Hypothalamus (tissue), 51 donors: ENCODE data around the gene IFIT5.
"Not testable (repeated sequence)": the region's sequence is repeated elsewhere in the genome, so short reads cannot be mapped to it uniquely, and the experiment has no call there.

Source experiments
- DNase-seq, 51 donors: peaks; one replicate each; lab custom pipeline; 2025; lab: John Stamatoyannopoulos, UW

Gene IFIT5

GRCh38 chr10:89392974-89393373, 21.4 kb upstream of the IFIT5 start:
- DNase-seq, result peak in 7 of 51 donors; percentile 2 to 83 (median 18)

- no peak for DNase-seq
Measured at GRCh38 chr10:89393898-89394297, 20.5 kb upstream of the IFIT5 start.

GRCh38 chr10:89395141-89395540, 19.2 kb upstream of the IFIT5 start:
- DNase-seq, result no peak

DNA sequence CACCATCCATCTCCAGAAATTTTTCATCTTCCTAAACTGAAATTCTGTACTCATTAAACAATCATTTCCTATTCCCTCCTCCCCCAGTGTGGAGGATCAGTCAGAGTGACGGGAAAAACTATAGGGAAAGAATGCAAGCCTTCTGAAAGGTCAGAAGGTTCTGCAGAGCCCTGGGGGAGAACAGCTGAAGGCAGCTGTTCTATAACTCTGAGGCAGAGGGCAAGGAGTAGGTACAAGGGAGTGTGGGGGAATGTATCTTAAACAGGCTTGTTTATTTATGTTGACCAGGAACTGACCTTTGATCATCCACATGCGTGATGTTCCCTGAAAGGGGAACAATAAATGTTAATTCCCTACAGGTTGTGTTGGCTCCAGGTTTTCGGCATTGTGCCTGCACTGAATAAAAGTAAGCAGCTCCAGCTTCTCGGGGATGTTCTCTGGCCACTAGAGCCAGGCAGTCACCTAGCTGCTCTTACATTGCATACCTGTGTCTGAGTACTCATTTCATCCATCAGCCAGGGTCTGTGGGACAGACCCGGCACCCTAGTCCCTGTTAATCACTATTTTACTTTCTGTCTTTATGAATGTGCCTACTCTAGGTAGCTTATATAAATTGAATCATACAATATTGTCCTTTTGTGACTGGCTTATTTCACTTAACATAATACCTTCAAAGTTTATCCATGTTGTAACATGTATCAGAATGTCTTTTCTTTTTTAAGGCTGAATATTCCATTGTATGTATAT, 16.2 kb upstream of the IFIT5 start:
- DNase-seq, result no peak

DNA sequence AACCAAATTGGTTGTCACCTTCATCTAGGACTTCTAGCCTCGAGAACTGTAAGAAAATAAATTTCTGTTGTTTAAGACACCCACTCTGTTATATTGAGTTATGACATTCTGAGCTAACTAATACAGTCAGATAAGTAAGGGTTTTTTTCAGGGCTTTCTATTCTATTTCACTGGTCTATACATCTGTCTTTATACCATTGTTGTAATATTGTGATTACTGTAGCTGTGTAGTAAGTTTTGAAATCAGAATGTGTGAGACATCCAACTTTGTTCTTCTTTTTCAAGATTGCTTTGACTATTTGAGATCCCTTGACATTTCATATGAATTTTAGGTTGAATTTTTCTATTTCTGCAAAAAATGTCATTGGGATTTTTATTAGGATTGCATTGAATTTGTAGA, 14.4 kb upstream of the IFIT5 start:
- DNase-seq, result no peak

DNA sequence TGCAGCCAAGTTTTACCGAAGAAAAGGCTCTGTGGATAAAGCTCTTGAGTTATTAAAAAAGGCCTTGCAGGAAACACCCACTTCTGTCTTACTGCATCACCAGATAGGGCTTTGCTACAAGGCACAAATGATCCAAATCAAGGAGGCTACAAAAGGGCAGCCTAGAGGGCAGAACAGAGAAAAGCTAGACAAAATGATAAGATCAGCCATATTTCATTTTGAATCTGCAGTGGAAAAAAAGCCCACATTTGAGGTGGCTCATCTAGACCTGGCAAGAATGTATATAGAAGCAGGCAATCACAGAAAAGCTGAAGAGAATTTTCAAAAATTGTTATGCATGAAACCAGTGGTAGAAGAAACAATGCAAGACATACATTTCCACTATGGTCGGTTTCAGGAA, 11.3 kb upstream of the IFIT5 start:
- DNase-seq, result no peak

DNA sequence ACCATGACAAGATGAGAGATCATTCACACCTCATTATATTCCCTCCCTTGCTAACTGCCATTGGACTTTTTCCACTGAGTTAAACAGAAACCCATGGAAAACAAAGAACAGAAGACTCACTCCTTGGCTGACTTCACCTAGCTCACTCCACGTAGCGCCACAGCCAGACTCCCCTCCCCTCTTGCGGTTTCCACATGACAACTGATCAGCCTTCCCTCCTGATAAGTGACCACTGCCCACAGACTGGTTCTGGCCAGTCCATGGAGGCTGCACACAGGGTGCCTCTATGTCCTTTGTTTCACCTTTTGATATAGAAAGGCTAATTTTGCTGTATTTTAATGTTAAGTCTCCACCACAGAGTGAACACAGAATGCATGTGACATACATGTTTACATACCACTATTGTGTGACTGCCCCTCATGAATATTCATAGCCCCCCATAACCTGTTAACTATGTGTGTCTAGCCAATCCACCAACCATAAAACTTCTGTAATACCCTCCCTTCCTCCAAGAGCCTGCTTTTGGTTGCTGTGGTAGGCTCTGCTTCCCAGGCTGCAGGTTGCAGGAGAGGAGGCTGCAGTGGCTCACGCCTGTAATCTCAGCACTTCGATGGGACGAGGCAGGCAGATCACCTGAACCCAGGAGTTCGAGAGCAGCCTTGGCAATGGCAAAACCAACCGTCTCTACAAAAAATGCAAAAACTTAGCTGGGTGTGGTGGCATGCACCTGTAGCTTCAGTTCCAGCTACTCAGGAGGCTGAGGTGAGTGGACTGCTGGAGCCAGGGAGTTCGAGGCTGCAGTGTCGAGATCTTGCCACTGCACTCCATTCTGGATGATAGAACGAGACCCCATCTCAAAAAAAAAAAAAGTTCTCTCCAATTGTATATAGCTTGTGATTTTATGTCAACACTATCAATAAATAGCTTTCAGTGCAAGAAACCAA, 10.0 kb upstream of the IFIT5 start:
- no peak for DNase-seq

DNA sequence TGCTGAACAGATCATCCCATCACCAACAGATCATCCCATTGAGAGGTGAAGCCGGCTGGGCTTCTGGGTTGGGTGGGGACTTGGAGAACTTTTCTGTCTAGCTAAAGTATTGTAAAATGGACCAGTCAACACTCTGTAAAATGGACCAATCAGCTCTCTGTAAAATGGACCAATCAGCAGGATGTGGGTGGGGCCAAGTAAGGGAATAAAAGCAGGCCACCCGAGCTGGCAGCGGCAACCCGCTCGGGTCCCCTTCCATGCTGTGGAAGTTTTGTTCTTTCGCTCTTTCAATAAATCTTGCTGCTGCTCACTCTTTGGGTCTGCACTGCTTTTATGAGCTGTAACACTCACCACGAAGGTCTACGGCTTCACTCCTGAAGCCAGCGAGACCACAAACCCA, 8.2 kb upstream of the IFIT5 start:
- DNase-seq, result not testable (repeated sequence)

DNA sequence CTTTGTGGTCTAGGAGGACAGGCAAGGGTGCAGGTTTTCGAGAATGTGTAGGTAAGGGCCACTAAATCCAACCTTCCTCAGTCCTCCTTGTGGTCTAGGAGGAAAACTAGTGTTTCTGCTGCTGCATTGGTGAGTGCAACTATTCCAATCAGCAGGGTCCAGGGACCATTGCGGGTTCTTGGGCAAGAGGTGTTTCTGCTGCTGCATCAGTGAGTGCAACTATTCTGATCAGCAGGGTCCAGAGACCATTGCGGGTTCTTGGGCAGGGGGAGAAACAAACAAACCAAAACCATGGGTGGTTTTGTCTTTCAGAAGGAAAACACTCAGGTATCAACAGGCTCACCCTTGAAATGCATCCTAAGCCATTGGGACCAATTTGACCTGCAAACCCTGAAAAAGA, 6.6 kb upstream of the IFIT5 start:
- DNase-seq, result not testable (repeated sequence)

- DNase-seq, result not testable (repeated sequence)
Measured at GRCh38 chr10:89409282-89409681, 5.1 kb upstream of the IFIT5 start.

DNA sequence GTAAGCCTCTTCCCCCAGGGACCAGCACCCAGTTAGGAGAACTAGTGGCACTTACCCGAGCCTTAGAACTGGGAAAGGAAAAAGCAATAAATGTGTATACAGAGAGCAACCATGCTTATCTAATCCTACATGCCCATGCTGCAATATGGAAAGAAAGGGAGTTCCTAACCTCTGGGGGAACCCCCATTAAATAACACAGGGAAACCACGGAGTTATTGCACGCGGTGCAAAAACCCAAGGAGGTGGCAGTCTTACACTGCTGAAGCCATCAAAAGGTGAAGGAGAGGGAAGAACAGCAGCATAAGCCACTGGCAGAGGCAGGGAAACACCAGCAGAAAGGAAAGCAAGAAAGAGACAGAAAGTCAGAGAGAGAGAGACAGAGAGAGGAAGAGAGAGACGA, 3.8 kb upstream of the IFIT5 start:
- not testable (repeated sequence) for DNase-seq

DNA sequence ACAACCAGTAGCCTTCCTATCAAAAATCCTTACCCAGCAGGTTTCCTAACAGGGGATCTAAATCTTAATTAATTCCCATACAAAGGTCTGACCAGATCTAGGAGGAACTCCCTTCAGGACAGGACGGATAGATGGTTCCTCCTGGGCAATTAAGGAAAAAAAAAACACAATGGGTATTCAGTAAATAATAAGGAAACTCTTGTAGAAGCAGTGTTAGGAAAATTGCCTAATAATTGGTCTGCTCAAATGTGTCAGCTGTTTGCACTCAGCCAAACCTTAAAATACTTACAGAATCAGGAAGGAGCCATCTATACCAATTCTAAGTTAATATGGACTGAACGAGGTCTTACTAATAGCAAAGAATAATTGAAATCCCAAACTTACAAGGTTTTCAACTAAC, 3.2 kb upstream of the IFIT5 start:
- not testable (repeated sequence) for DNase-seq

GRCh38 chr10:89412276-89412675, 2.1 kb upstream of the IFIT5 start:
- DNase-seq, result not testable (repeated sequence)

DNA sequence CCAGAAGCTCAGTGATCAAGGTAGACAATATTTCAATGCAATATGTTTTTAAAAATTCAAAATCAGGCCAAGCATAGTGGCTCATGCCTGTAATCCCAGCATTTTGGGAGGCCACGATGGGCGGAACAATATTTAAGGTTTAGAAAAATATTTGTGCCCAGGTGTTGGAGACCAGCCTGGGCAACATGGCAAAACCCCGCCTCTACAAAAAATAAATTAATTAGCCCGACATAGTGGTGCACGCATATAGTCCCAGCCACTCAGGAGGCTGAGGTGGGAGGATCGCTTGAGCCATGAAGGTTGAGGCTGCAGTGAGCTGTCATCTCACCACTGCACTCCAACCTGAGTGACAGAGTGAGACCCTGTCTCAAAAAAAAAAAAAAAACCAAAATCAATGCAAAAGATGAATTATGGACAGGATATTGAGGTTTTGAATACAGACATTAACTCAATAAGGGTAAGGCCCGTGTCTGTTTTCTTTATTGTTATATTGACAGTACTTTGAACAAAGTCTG, 913 bp upstream of the IFIT5 start:
- DNase-seq, result no peak

DNA sequence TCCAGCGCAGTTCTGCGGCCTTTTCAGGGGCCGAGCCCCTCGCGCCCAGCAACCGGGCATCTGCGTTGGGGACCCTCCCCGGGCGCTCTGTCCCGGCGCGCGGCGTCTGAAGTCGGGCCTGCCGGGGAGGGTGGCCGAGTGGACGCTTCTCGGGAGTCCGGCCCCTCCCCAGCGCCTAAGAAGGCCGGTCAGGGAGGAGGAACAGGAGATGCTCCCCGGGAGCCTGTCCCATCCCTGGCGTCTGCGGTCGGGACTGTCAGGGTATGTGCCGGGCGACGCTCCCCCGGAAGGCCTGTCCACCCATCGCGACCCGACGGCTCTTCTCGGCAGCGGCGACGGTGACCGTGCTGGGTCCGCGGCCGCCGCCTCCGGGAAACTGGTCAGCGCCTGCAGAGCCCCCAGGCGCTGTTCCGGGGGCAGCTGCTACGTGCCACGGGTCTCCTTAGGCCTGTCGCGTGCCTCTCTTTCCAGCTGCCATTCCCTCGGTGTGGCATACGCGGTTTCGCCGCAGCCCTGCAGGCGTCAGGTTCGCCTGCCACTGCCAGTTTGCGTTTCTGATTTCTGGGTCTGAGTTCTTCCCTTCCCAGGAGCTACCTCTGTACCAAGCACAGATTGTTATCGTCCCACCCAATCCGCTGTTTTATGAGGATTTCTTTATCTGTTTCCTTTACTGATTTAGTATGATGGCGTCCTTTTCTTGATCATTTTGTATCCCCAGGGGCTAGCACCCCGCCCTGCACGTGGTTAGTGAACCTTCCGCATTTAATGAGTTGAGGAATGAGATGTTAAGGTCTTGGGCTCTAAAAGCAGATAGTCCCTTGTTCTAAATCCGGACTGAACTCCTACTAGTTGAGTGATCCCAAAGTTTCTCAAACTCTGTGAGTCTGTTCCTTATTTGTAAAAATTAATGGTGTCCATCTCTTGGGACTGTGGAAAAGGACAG, 782 bp downstream of the IFIT5 start:
- peak in 41 of 51 donors; percentile 21 to 91 (median 62) for DNase-seq

DNA sequence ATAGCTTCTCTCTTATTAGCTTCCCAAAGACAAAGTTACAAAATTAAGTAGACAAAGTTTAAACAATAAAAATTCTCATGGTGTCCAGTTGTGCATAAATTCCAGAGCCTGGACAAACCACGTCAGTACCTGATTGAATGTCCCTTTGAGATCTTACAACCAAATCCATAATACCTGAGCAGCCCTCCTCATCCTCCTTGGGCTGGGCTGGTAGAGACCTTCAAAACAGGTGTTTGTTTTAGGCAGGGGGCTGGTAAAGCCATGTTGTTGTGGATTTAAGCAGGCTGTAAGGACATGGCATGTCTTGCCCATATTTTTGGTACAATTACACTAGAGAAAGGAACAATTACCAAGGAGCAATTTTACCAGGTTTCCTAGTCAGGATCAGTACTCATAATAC, 2.1 kb downstream of the IFIT5 start:
- no peak for DNase-seq

- DNase-seq, result no peak
Measured at GRCh38 chr10:89419548-89419947, 5.2 kb downstream of the IFIT5 start.

GRCh38 chr10:89421018-89421476, 6.7 kb downstream of the IFIT5 start:
- no peak for DNase-seq

- no peak for DNase-seq
Measured at GRCh38 chr10:89425000-89425399, 10.6 kb downstream of the IFIT5 start.

- peak in 2 of 51 donors; percentile 6 to 40 for DNase-seq
Measured at GRCh38 chr10:89426230-89426868, 12.0 kb downstream of the IFIT5 start.
